Left ventricle myocardium inferior (tissue), 1 donor: ENCODE results near the gene MAN2B2. TPM values are rescaled to one million over a fixed set of nuclear protein-coding genes. Genes with fewer than 3 reads are reported as not detected.

Experiments
- DNase-seq: peaks from one replicate; pipeline ENCODE4 v3.0.0-alpha.2; 2020
- H3K27ac ChIP-seq: fragments of 200-600 bp; replicated peaks from 2 replicates; pipeline ENCODE4 v1.8.0; 2021
- H3K27me3 ChIP-seq: fragments of 200-600 bp; 2 replicates; pipeline ENCODE4 v1.8.0; 2021; ENCODE audit warnings: low read depth
- H3K36me3 ChIP-seq: fragments of 200-600 bp; 2 replicates; pipeline ENCODE4 v1.8.0; 2021
- H3K4me1 ChIP-seq: fragments of 200-600 bp; 2 replicates; pipeline ENCODE4 v1.8.0; 2021
- H3K4me3 ChIP-seq: fragments of 200-600 bp; 2 replicates; pipeline ENCODE4 v1.8.0; 2021; ENCODE audit warnings: mild to moderate bottlenecking, moderate library complexity
- H3K9me3 ChIP-seq: fragments of 200-600 bp; replicated peaks from 2 replicates; pipeline ENCODE4 v1.8.0; 2021
- CTCF ChIP-seq: fragments of 200-600 bp; IDR thresholded peaks from 2 replicates; pipeline ENCODE4 v1.8.0; 2021; ENCODE audit warnings: antibody characterized with exemption, mild to moderate bottlenecking, borderline replicate concordance
- intact Hi-C: fragments of 100-400 bp; cut with micrococcal nuclease; formaldehyde crosslinking; loops from one replicate; pipeline ENCODE4 v1.11.0; 2022
- total RNA-seq: library from RNA; stranded (reverse); fragmentation: NEBNext Ultra II Directional; extraction: Animal tissue kit (Norgen Biotek cat#: 25700); gene quantifications from one replicate; pipeline ENCODE4 v1.2.1, GENCODE V29; 2021
- donor health status: DM: no; HTN: yes; CAD: no; lungs with severe emphysema.

The MAN2B2 gene
- total RNA-seq, 1 donor from 2014 or later = 18.5 TPM

- H3K27ac ChIP-seq = no peak overlapping the region
- H3K4me1 ChIP-seq = peaks cover 14% of the 10 kb centered on the region
- intact Hi-C loops = no loop called here
- H3K4me3 ChIP-seq = no peak overlapping the region
- no peaks in the 10 kb centered on the region for H3K9me3 ChIP-seq
- no peaks in the 10 kb centered on the region for H3K36me3 ChIP-seq
- TF ChIP-seq CTCF = no peak
- H3K27me3 ChIP-seq = peaks cover 90% of the 10 kb centered on the region
- DNase-seq = no peak
Measured at GRCh38 chr4:6561706-6562371, 13.2 kb upstream of the MAN2B2 start.

GRCh38 chr4:6562931-6563901 is 11.8 kb upstream of the MAN2B2 start:
- no peak for DNase-seq
- peaks cover 80% of the 10 kb centered on the region for H3K27me3 ChIP-seq

GRCh38 chr4:6563935-6564645 is 10.9 kb upstream of the MAN2B2 start:
- H3K9me3 ChIP-seq = no peaks in the 10 kb centered on the region
- peaks cover 77% of the 10 kb centered on the region for H3K27me3 ChIP-seq
- intact Hi-C loops = no loop called here
- DNase-seq = no peak
- no peak overlapping the region for H3K27ac ChIP-seq
- peak overlapping the region; percentile 64 for H3K4me3 ChIP-seq
- H3K4me1 ChIP-seq = peaks cover 14% of the 10 kb centered on the region
- H3K36me3 ChIP-seq = no peaks in the 10 kb centered on the region
- TF ChIP-seq CTCF = no peak

More at GRCh38 chr4:6562931-6563901, 11.8 kb upstream of the MAN2B2 start:
- intact Hi-C loops = no loop called here
- Histone ChIP-seq H3K27ac (no peak overlapping the region), H3K4me1 (peaks cover 14% of the 10 kb centered on the region), H3K4me3 (peak overlapping the region; percentile 64), H3K9me3 (no peaks in the 10 kb centered on the region), H3K36me3 (no peaks in the 10 kb centered on the region)
- no peak for TF ChIP-seq CTCF

GRCh38 chr4:6565691-6566390 is 9.1 kb upstream of the MAN2B2 start:
- no peak for DNase-seq
- intact Hi-C loops = no loop called here
- no peak overlapping the region for H3K27ac ChIP-seq
- H3K27me3 ChIP-seq = peaks cover 61% of the 10 kb centered on the region
- no peaks in the 10 kb centered on the region for H3K9me3 ChIP-seq
- no peak overlapping the region for H3K4me3 ChIP-seq
- TF ChIP-seq CTCF = no peak
- no peaks in the 10 kb centered on the region for H3K36me3 ChIP-seq
- peaks cover 14% of the 10 kb centered on the region for H3K4me1 ChIP-seq
